Esophagus (tissue), 2 donors: ENCODE measurements around the gene CBX1. TPM values are rescaled to one million over a fixed set of nuclear protein-coding genes. Genes with fewer than 3 reads are reported as not detected.

Source experiments
- H3K27ac ChIP-seq, 2 donors: one replicate each; pipeline ENCODE4 v1.5.1; 2013; ENCODE audit warnings: low read depth in 2 of 2, mild to moderate bottlenecking in 2 of 2, inconsistent platforms in 1 of 2, low read length in 1 of 2, moderate library complexity in 1 of 2
- H3K27me3 ChIP-seq, 2 donors: one replicate each; pipeline ENCODE4 v1.6.1; 2013; ENCODE audit warnings: low read length in 2 of 2, control low read depth in 1 of 2, mild to moderate bottlenecking in 1 of 2; ENCODE audit not compliant: insufficient read depth in 2 of 2, control insufficient read depth in 1 of 2
- H3K36me3 ChIP-seq, 2 donors: one replicate each; pipeline ENCODE4 v1.6.1; 2013; ENCODE audit warnings: low read length in 1 of 2; ENCODE audit not compliant: control insufficient read depth in 2 of 2, insufficient read depth in 2 of 2
- H3K4me1 ChIP-seq, 2 donors: one replicate each; pipeline ENCODE4 v1.6.1; 2013; ENCODE audit warnings: low read length in 1 of 2; ENCODE audit not compliant: control insufficient read depth in 2 of 2, insufficient read depth in 2 of 2
- H3K4me3 ChIP-seq, 2 donors: one replicate each; pipeline ENCODE4 v1.5.1; 2013; ENCODE audit warnings: low read length in 2 of 2, mild to moderate bottlenecking in 2 of 2, low read depth in 1 of 2, moderate library complexity in 1 of 2
- H3K9me3 ChIP-seq, 2 donors: one replicate each; pipeline ENCODE4 v1.6.1; 2013; ENCODE audit warnings: mild to moderate bottlenecking in 2 of 2, low read depth in 1 of 2, low read length in 1 of 2, moderate library complexity in 1 of 2; ENCODE audit not compliant: control insufficient read depth in 2 of 2, insufficient read depth in 1 of 2
- WGBS, 2 donors: extraction: QIAGEN DNeasy Blood & Tissue Kit; methylation state at CpG; one replicate each; pipeline ENCODE4 v1.1.7; 2013; 5-methylcytosine and 5-hydroxymethylcytosine counted together
- polyA plus RNA-seq, 2 donors: library from polyadenylated mRNA; stranded (reverse); fragments of 200-250 nt; gene quantifications; one replicate each; pipeline ENCODE4 v1.2.3, GENCODE V29; 2013
- donor health status: healthy with polysubstance abuse.
- donor health status: Bipolar disorder and iron deficiency.

CBX1 gene
- polyA plus RNA-seq, 2 donors: 16.4 to 29.9 TPM

GRCh38 chr17:48047741-48048383 is 53.4 kb downstream of the CBX1 start, which contains the start of gene NFE2L1:
Gene NFE2L1 (plus strand): TSS chr17:48048359. CDS start chr17:48051119, 2,760 bp downstream.
- H3K9me3 ChIP-seq: no peaks in the 10 kb centered on the region
- peaks cover 0 to 4% of the 10 kb centered on the region in 2 donors for H3K36me3 ChIP-seq
- 0% methylated on average over 47 of the region's 47 CpGs for WGBS, 2 donors
- H3K27me3 ChIP-seq: no peaks in the 10 kb centered on the region
- H3K4me3 ChIP-seq: peak within 1 kb of the TSS; percentile 73 to 80
- peaks cover 3 to 30% of the 10 kb centered on the region in 2 donors for H3K4me1 ChIP-seq
- H3K27ac ChIP-seq: peak within 1 kb of the TSS; percentile 98 to 100

- H3K9me3 ChIP-seq: no peaks in the 10 kb centered on the region
- peak overlapping the region; percentile 64 to 73 for H3K4me3 ChIP-seq
- H3K27ac ChIP-seq: peak overlapping the region; percentile 91 to 99
- H3K36me3 ChIP-seq: no peaks in the 10 kb centered on the region
- 6% methylated on average over 26 of the region's 26 CpGs for WGBS, 2 donors
- peaks cover 3 to 25% of the 10 kb centered on the region in 2 donors for H3K4me1 ChIP-seq
- no peaks in the 10 kb centered on the region for H3K27me3 ChIP-seq
Observed at GRCh38 chr17:48047113-48047740, 54.1 kb downstream of the CBX1 start.

GRCh38 chr17:48046296-48046695 is 55.0 kb downstream of the CBX1 start:
- Histone ChIP-seq H3K4me1 (peaks cover 1 to 16% of the 10 kb centered on the region in 2 donors), H3K27ac (peak overlapping the region; percentile 91 to 94), H3K36me3 (no peaks in the 10 kb centered on the region), H3K27me3 (no peaks in the 10 kb centered on the region), H3K4me3 (no peak overlapping the region), H3K9me3 (no peaks in the 10 kb centered on the region)
- 79 to 80% methylated on average over 7 of the region's 7 CpGs for WGBS, 2 donors

GRCh38 chr17:48045316-48046001 is 55.8 kb downstream of the CBX1 start:
- no peaks in the 10 kb centered on the region for H3K9me3 ChIP-seq
- no peak overlapping the region for H3K4me3 ChIP-seq
- 36 to 37% methylated on average over 8 of the region's 8 CpGs for WGBS, 2 donors
- peak overlapping the region; percentile 87 to 91 for H3K27ac ChIP-seq
- H3K36me3 ChIP-seq: no peaks in the 10 kb centered on the region
- H3K27me3 ChIP-seq: no peaks in the 10 kb centered on the region
- H3K4me1 ChIP-seq: peaks cover 0 to 10% of the 10 kb centered on the region in 2 donors

GRCh38 chr17:48044851-48045250 is 56.4 kb downstream of the CBX1 start:
- H3K4me1 ChIP-seq: peaks cover 0 to 10% of the 10 kb centered on the region in 2 donors
- no peaks in the 10 kb centered on the region for H3K36me3 ChIP-seq
- no peak overlapping the region for H3K4me3 ChIP-seq
- WGBS, 2 donors: 81 to 83% methylated on average over 4 of the region's 4 CpGs
- H3K27ac ChIP-seq: peak overlapping the region in 1 of 2 donors; percentile 87
- H3K27me3 ChIP-seq: no peaks in the 10 kb centered on the region
- no peaks in the 10 kb centered on the region for H3K9me3 ChIP-seq

- peak overlapping the region in 1 of 2 donors; percentile 42 for H3K27ac ChIP-seq
- no peaks in the 10 kb centered on the region for H3K9me3 ChIP-seq
- H3K4me1 ChIP-seq: peaks cover 0 to 10% of the 10 kb centered on the region in 2 donors
- no peak overlapping the region for H3K4me3 ChIP-seq
- H3K36me3 ChIP-seq: no peaks in the 10 kb centered on the region
- 76 to 79% methylated on average over 2 of the region's 2 CpGs for WGBS, 2 donors
- no peaks in the 10 kb centered on the region for H3K27me3 ChIP-seq
Observed at GRCh38 chr17:48043176-48043575, 58.1 kb downstream of the CBX1 start.

- Histone ChIP-seq H3K27ac (no peak overlapping the region), H3K9me3 (no peaks in the 10 kb centered on the region), H3K36me3 (peaks cover 0 to 2% of the 10 kb centered on the region in 2 donors), H3K4me3 (no peak overlapping the region), H3K4me1 (peaks cover 5 to 7% of the 10 kb centered on the region in 2 donors), H3K27me3 (no peaks in the 10 kb centered on the region)
- WGBS, 2 donors: 94 to 98% methylated on average over 2 of the region's 2 CpGs
Observed at GRCh38 chr17:48038687-48039086, 62.6 kb downstream of the CBX1 start.

GRCh38 chr17:48037838-48038323 is 63.4 kb downstream of the CBX1 start:
- H3K4me3 ChIP-seq: peak overlapping the region; percentile 19 to 63
- H3K36me3 ChIP-seq: peaks cover 2% of the 10 kb centered on the region in 2 donors
- H3K9me3 ChIP-seq: no peaks in the 10 kb centered on the region
- H3K4me1 ChIP-seq: peaks cover 5% of the 10 kb centered on the region in 2 donors
- no peak overlapping the region for H3K27ac ChIP-seq
- no peaks in the 10 kb centered on the region for H3K27me3 ChIP-seq
- WGBS, 2 donors: 8% methylated on average over 19 of the region's 19 CpGs

GRCh38 chr17:48037036-48037837 is 64.0 kb downstream of the CBX1 start, which contains the start of gene COPZ2:
Gene COPZ2 (minus strand): TSS chr17:48037797. CDS start chr17:48037777, 20 bp downstream.
- H3K9me3 ChIP-seq: no peaks in the 10 kb centered on the region
- peak within 1 kb of the TSS; percentile 63 to 69 for H3K4me3 ChIP-seq
- H3K36me3 ChIP-seq: peaks cover 2% of the 10 kb centered on the region in 2 donors
- 1 to 2% methylated on average over 43 to 73 of the region's 73 CpGs for WGBS, 2 donors
- H3K27me3 ChIP-seq: no peaks in the 10 kb centered on the region
- peaks cover 4 to 5% of the 10 kb centered on the region in 2 donors for H3K4me1 ChIP-seq
- peak within 1 kb of the TSS; percentile 51 to 67 for H3K27ac ChIP-seq
